Measurements from ENCODE around the gene ELMO1. TPM values are rescaled to one million over a fixed set of nuclear protein-coding genes. Genes with fewer than 3 reads are reported as not detected.

The ELMO1 gene
- total RNA-seq, 1 experiment from 2014 or later, result 7.8 TPM

DNA sequence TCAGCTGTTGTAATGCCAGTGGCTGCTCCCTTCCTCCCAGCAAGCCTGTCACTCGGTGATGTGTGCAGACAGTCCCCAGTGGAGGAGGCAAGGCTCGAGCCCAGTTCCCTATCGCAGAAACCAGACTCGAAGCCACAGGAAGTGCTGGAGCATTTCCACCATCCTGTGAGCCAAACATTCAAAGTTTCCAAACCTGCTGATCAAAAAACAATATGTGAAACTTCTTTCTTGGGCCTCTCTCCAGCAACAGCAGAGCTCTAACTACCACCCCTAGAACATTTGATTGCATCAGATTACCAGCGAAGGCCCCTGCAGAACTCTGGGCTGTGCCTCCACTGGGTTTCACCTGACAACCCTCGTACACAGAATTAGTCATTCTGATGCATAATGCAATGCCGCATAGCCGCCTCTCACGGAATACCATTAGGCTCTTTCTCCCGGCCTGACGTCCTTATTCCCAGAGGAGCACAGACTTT lies 94.0 kb downstream of the ELMO1 start:
- H3K79me1 ChIP-seq (ENCODE audit: insufficient read depth, low read depth, low read length, poor library complexity, severe bottlenecking), result no peaks in the 10 kb centered on the region
- no peaks in the 10 kb centered on the region for H4K20me1 ChIP-seq (ENCODE audit: control insufficient read depth, insufficient read depth, insufficient read length)
- H2BK15ac ChIP-seq (ENCODE audit: low read depth, low read length), result no peak overlapping the region
- no CpG with 5 or more reads among the region's 11 CpGs for WGBS (ENCODE audit: extremely low coverage, insufficient read length, low lambda C conversion rate)
- H2BK120ac ChIP-seq (ENCODE audit: low read depth, low read length, poor library complexity, severe bottlenecking), result no peak overlapping the region
- no peak overlapping the region for H2BK12ac ChIP-seq (ENCODE audit: insufficient read length, low read depth, low read length)
- no peak for DNase-seq
- H2BK20ac ChIP-seq (ENCODE audit: low read depth, low read length, poor library complexity, severe bottlenecking), result no peak overlapping the region
- H3K56ac ChIP-seq (ENCODE audit: insufficient read length, low read depth, low read length), result no peak overlapping the region
- no peaks in the 10 kb centered on the region for H3K79me2 ChIP-seq (ENCODE audit: insufficient read depth, low read length)
- Mint-ChIP-seq H3K4me1 (peaks cover 24 to 30% of the 10 kb centered on the region in 2 experiments), H3K4me3 (no peak overlapping the region), H3K36me3 (ENCODE audit: insufficient read depth in 1 of 3, low read depth in 3 of 3) (peaks cover 0 to 2% (median 0%) of the 10 kb centered on the region in 3 experiments; a peak in 1 of 7 replicates), H3K27me3 (ENCODE audit: low read depth) (no peaks in the 10 kb centered on the region), H3K9me3 (no peaks in the 10 kb centered on the region), H3K27ac (peak overlapping the region in 2 of 3 experiments; percentile 42 to 74; a peak in 4 of 7 replicates)
- H3K9ac ChIP-seq (ENCODE audit: extremely low read depth, insufficient read length, low read length), result no peak overlapping the region
- H3K4me1 ChIP-seq (ENCODE audit: insufficient read depth, low read length), result 0 out of 2 replicates have a peak, but pooled peaks cover 2% of the 10 kb centered on the region
- H3K14ac ChIP-seq (ENCODE audit: insufficient read depth, low read length), result no peak overlapping the region
- TF ChIP-seq CTCF (conservative IDR thresholded peaks at IDR 0.05), result no peak
- H3K4me2 ChIP-seq (ENCODE audit: insufficient read depth, insufficient read length, low read length), result no peak overlapping the region
- no peak overlapping the region for H2BK5ac ChIP-seq (ENCODE audit: insufficient read length, low read length)
- H3K23ac ChIP-seq (ENCODE audit: insufficient read length, low read depth, low read length), result no peak overlapping the region
- no peak overlapping the region for H3K27ac ChIP-seq (ENCODE audit: insufficient read length, low read depth, low read length)
- H3K9me3 ChIP-seq (ENCODE audit: control insufficient read depth, low read depth, low read length), result no peaks in the 10 kb centered on the region
- no peaks in the 10 kb centered on the region for H3K23me2 ChIP-seq (ENCODE audit: insufficient read length, low read depth, low read length, poor library complexity, severe bottlenecking)
- H4K91ac ChIP-seq (ENCODE audit: insufficient read length, low read depth, low read length), result no peak overlapping the region
- H4K5ac ChIP-seq (ENCODE audit: insufficient read length, low read depth, low read length), result no peak overlapping the region
- no peaks in the 10 kb centered on the region for H3K27me3 ChIP-seq (ENCODE audit: insufficient read depth, low read length)
- no peak overlapping the region for H2AK5ac ChIP-seq (ENCODE audit: insufficient read length, low read length)
- no peak overlapping the region for H2AFZ ChIP-seq (ENCODE audit: low read length)
- no peak overlapping the region for H3K18ac ChIP-seq (ENCODE audit: insufficient read length, low read depth, low read length)
- no peak overlapping the region for H3K4ac ChIP-seq (ENCODE audit: low read depth, low read length)
- H4K8ac ChIP-seq (replicated peaks; ENCODE audit: insufficient read length, low read depth, low read length), result no peak overlapping the region
- no peak overlapping the region for H3T11ph ChIP-seq (ENCODE audit: low read length)
